A673 (cell line): ENCODE results near the gene MARS1. TPM values are rescaled to one million over a fixed set of nuclear protein-coding genes. Genes with fewer than 3 reads are reported as not detected.

Source experiments
- BruUV-seq: library from RNA; stranded (reverse); fragments of 400-500 nt; replicated peaks from 2 replicates; lab custom pipeline; 2021; lab: Mats Ljungman, UMichigan
- CTCF ChIA-PET: fragments of 300-600 bp; sonication (Branson Sonifier 250); formaldehyde crosslinking; loops from one replicate; lab custom pipeline; 2022; ENCODE audit warnings: antibody characterized with exemption; lab: Charles Lee
- POLR2A ChIA-PET: fragments of 300-600 bp; sonication (Branson Sonifier 250); formaldehyde crosslinking; loops from one replicate; lab custom pipeline; 2022; ENCODE audit warnings: antibody characterized with exemption; ENCODE audit not compliant: low non-redundant PET; lab: Charles Lee
- DNase-seq: peaks from one replicate; pipeline ENCODE4 v3.0.0-alpha.2; 2015; ENCODE audit warnings: low spot score
- H3K27ac ChIP-seq: fragments of 200-600 bp; sonication (generic); 2 replicates; pipeline ENCODE4 v1.5.1; 2016; ENCODE audit warnings: mixed run types, low read depth, mild to moderate bottlenecking, mixed read lengths, antibody characterized with exemption, low read length; ENCODE audit not compliant: poor library complexity, severe bottlenecking
- H3K27me3 ChIP-seq: fragments of 200-600 bp; sonication (generic); replicated peaks from 2 replicates; pipeline ENCODE4 v1.6.1; 2017; ENCODE audit warnings: mixed run types, low read depth, mild to moderate bottlenecking, mixed read lengths, antibody characterized with exemption, low read length; ENCODE audit not compliant: insufficient read depth, poor library complexity
- H3K36me3 ChIP-seq: fragments of 200-600 bp; sonication (generic); 2 replicates; pipeline ENCODE4 v1.6.1; 2016; ENCODE audit warnings: mixed run types, mild to moderate bottlenecking, mixed read lengths, antibody characterized with exemption, low read length; ENCODE audit not compliant: insufficient read depth, poor library complexity, severe bottlenecking
- H3K4me1 ChIP-seq: fragments of 200-600 bp; sonication (generic); 2 replicates; pipeline ENCODE4 v1.6.1; 2017; ENCODE audit warnings: mixed run types, mild to moderate bottlenecking, mixed read lengths, antibody characterized with exemption, low read length; ENCODE audit not compliant: insufficient read depth, poor library complexity, severe bottlenecking
- H3K4me3 ChIP-seq: fragments of 200-600 bp; sonication (generic); 2 replicates; pipeline ENCODE4 v1.5.1; 2016; ENCODE audit warnings: low read depth, mixed run types, mild to moderate bottlenecking, mixed read lengths, low read length; ENCODE audit not compliant: poor library complexity, severe bottlenecking
- H3K9me3 ChIP-seq: fragments of 200-600 bp; sonication (generic); 2 replicates; pipeline ENCODE4 v1.6.1; 2016; ENCODE audit warnings: mixed run types, low read depth, mild to moderate bottlenecking, mixed read lengths, antibody characterized with exemption, low read length; ENCODE audit not compliant: poor library complexity, severe bottlenecking
- EZH2 ChIP-seq: fragments of 200-600 bp; sonication (generic); IDR thresholded peaks from 2 replicates; pipeline ENCODE4 v1.6.1; 2017; ENCODE audit warnings: borderline replicate concordance, low read depth, mild to moderate bottlenecking, mixed read lengths, antibody characterized with exemption, low read length; ENCODE audit not compliant: poor library complexity, severe bottlenecking
- intact Hi-C: fragments of 100-400 bp; cut with micrococcal nuclease; formaldehyde crosslinking; loops from one replicate; pipeline ENCODE4 v1.10.0; 2022; ENCODE audit not compliant: unreplicated experiment
- total RNA-seq: library from RNA; stranded (reverse); gene quantifications from 2 replicates; pipeline ENCODE4 v1.2.3, GENCODE V29; 2021
- TF ChIP-seq, protein P1 (sequence below): fragments of 300-800, 200-600 bp; sonication (generic); conservative IDR thresholded peaks from 2 replicates; pipeline ENCODE4 v1.5.1; 2017; ENCODE audit warnings: low read depth, mild to moderate bottlenecking, antibody characterized with exemption, low read length, moderate library complexity, mixed read lengths

The MARS1 gene
- total RNA-seq, 1 experiment from 2014 or later: 467 TPM

DNA sequence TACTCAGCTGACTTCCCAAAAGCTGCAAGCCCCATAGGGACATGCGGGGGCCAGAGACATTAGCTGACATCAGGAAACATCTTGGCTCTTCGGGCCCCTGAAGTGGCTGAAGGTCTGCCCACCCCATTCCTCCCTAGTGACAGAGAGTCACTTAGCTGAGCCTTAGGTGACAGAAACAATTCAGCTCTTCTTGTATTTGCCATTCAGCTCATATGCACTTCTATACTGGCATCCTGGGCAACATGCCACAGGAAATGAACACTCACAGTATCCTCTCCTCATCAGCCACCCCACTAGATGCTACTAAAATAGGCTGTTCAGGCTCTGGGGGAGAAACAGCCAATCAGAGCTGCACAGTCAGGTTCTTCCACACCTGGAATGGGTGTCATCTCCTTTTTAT, 55.7 kb downstream of the MARS1 start:
- H3K36me3 ChIP-seq: peaks cover 9% of the 10 kb centered on the region
- POLR2A ChIA-PET: no interaction called here
- no peaks in the 10 kb centered on the region for H3K9me3 ChIP-seq
- intact Hi-C loops: no loop called here
- no peaks in the 10 kb centered on the region for H3K27me3 ChIP-seq
- DNase-seq: peak; percentile 48
- CTCF ChIA-PET: interaction anchor here (0.5 kb wide), 1 partner anchor 858 kb away, joined by 11 read pairs; no protein-coding TSS in a partner anchor
- H3K27ac ChIP-seq: no peak overlapping the region
- H3K4me3 ChIP-seq: no peak overlapping the region
- peaks cover 13% of the 10 kb centered on the region for H3K4me1 ChIP-seq
- no peak for TF ChIP-seq EZH2
- TF ChIP-seq, protein P1, sequence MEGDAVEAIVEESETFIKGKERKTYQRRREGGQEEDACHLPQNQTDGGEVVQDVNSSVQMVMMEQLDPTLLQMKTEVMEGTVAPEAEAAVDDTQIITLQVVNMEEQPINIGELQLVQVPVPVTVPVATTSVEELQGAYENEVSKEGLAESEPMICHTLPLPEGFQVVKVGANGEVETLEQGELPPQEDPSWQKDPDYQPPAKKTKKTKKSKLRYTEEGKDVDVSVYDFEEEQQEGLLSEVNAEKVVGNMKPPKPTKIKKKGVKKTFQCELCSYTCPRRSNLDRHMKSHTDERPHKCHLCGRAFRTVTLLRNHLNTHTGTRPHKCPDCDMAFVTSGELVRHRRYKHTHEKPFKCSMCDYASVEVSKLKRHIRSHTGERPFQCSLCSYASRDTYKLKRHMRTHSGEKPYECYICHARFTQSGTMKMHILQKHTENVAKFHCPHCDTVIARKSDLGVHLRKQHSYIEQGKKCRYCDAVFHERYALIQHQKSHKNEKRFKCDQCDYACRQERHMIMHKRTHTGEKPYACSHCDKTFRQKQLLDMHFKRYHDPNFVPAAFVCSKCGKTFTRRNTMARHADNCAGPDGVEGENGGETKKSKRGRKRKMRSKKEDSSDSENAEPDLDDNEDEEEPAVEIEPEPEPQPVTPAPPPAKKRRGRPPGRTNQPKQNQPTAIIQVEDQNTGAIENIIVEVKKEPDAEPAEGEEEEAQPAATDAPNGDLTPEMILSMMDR: no peak
- BruUV-seq: no TSS peak

DNA sequence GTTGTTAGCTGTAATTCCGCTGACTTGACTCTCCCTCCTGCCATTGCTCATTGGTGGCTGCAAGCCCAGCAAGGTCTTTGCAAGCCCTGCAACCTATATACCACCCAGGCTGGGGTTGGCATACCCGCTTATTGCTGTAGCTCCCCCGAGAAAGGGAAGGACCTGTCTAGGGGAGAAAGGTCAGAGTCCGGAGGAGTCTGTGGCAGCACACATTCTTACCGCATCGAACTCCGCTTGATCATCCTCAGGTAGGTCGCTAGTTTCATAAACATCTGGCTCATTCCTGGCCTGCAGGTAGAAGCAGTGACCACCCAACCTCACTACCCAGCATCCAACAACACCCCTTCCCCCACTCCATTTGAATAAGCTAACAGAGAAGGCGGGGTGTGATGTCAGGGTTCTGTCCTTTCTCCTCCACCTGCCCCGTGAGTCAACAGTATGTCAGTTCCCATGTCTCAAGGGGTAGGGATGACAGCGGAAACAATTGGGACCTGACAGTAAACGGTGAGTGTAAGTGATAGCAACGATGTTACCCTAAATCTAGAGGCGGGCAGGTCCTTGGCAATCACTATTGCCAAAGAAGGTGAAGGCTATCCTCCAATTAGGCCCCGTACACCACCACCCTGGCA, 58.1 kb downstream of the MARS1 start:
- H3K9me3 ChIP-seq: no peaks in the 10 kb centered on the region
- no peaks in the 10 kb centered on the region for H3K27me3 ChIP-seq
- BruUV-seq: no TSS peak
- H3K27ac ChIP-seq: peak overlapping the region; percentile 85
- H3K36me3 ChIP-seq: peaks cover 3% of the 10 kb centered on the region
- POLR2A ChIA-PET: interaction anchor here (0.7 kb wide), 1 partner anchor 88 kb away, joined by 3 read pairs; no protein-coding TSS in a partner anchor
- TF ChIP-seq, protein P1: no peak
- TF ChIP-seq EZH2: no peak
- peaks cover 13% of the 10 kb centered on the region for H3K4me1 ChIP-seq
- CTCF ChIA-PET: no interaction called here
- intact Hi-C loops: no loop called here
- peak overlapping the region; percentile 86 for H3K4me3 ChIP-seq
- DNase-seq: no peak

DNA sequence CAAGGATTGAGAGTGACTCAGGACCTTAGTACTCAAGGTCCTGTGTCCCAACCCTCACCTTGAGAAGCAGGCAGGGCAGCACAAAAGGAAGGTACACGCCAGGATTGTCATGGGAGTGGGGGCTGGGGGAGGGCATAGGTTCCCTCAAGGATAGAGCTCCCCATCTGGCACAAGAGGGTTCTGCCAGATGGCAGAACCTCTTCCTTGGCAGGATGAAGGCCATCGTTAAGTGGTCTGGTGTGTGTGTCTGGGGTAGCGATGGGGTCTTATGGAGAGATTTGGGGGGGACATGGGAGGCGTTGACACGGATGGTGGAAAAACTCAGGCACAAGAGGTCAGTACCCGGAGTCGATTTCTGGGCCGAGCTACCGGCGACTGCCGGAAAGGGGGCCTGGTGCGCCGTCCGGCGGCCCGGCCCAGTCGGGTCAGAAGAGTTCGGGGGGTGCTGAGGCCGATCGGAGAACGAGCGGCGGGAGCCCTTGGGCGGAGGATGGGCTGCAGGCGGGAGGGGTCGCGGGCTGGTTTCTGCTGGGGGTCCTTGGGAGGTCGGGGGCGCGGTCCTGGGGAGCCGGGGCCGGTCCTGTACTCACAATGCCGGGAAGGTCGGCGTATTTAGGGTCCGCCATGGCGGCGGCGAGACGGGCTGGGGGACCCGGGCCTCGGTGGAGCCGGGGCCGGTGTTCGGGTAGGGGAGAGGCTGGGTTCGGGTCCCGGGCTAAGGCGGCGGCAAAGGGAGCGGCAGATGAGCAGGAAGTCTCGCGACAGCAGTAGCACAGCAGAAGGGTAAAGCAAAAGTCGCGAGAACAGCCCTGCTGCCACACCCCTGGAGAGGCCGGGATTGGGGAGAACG, 58.8 kb downstream of the MARS1 start, which contains the start of gene DCTN2:
Gene DCTN2 (minus strand): TSS at position 755 of the 850 bp plus-strand sequence. CDS start 129 bp downstream, at position 626.
- Histone ChIP-seq H3K27me3 (no peaks in the 10 kb centered on the region), H3K9me3 (no peaks in the 10 kb centered on the region), H3K4me1 (peaks cover 13% of the 10 kb centered on the region), H3K4me3 (peak within 1 kb of the TSS; percentile 86), H3K36me3 (no peaks in the 10 kb centered on the region), H3K27ac (peak within 1 kb of the TSS; percentile 85)
- DNase-seq: peak; percentile 99
- POLR2A ChIA-PET: interaction anchor here (0.7 to 1.1 kb wide), 2 partner anchors 14 to 89 kb away, joined by 3 to 4 read pairs; no protein-coding TSS in a partner anchor
- intact Hi-C loops: no loop called here
- TF ChIP-seq, protein P1: no peak
- no peak for TF ChIP-seq EZH2
- BruUV-seq: TSS peak; percentile 40
- CTCF ChIA-PET: no interaction called here
